Measurements from ENCODE around the gene SMCO3. TPM values are rescaled to one million over a fixed set of nuclear protein-coding genes. Genes with fewer than 3 reads are reported as not detected.
A peak's percentile ranks its signal among the peaks of the same experiment; 100 is the strongest.

The SMCO3 gene
- total and polyA plus RNA-seq, 10 of the 15 experiments (the other 5 are each of a cell fraction or from before 2014, with no cell fraction given) = 0.05 to 0.35 (median 0.10) TPM; not detected in 6

DNA sequence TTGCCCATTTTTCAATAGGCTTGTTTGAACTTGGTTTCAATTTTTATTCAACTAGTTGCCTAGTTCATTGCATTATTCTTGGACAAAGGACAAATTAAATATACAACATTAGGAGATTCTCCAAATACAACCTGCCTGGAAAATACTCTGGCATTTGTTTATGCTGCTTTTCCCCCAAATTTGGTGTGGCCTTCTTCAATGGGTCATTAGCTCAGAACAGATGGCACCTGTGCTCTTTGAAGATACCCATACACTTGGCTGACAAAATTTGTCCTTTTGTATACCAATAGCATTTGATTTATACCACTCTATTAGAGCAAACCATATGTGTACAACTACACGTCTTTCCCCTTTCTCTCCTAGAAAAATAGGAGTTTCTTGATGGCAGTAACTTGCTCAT is 46.4 kb downstream of the SMCO3 start:
- Histone ChIP-seq H3K36me3 (ENCODE audit: control insufficient read depth in 2 of 2, insufficient read depth in 2 of 2, low read length in 1 of 2) (peaks cover 0 to 9% of the 10 kb centered on the region in 2 experiments; a peak in 2 of 4 replicates), H3K79me2 (ENCODE audit: control insufficient read depth, insufficient read depth, low read length) (peaks cover 57% of the 10 kb centered on the region), H3K9ac (ENCODE audit: control insufficient read depth, insufficient read depth, low read length) (no peak overlapping the region), H3K4me1 (ENCODE audit: control insufficient read depth, insufficient read depth, low read length) (no peaks in the 10 kb centered on the region), H3K4me2 (ENCODE audit: control insufficient read depth, insufficient read depth) (peak overlapping the region; percentile 54), H2AFZ (ENCODE audit: control insufficient read depth, low read depth, low read length) (no peak overlapping the region), H4K20me1 (ENCODE audit: control insufficient read depth, insufficient read depth) (no peaks in the 10 kb centered on the region), H3K9me3 (replicated peaks; ENCODE audit: control insufficient read depth, insufficient read depth, low read length) (peaks cover 20% of the 10 kb centered on the region; the same call in 2 of the 3 replicates), H3K27ac (ENCODE audit: control insufficient read depth, insufficient read depth) (no peak overlapping the region), H3K27me3 (replicated peaks in 1 of 2; ENCODE audit: control insufficient read depth in 2 of 2, insufficient read depth in 2 of 2, low read length in 1 of 2) (no peaks in the 10 kb centered on the region), H3K4me3 (peak overlapping the region; percentile 83)
- 80% methylated on average over 1 of the region's 1 CpG for WGBS (ENCODE audit: insufficient coverage, insufficient replicate concordance, low lambda C conversion rate, missing lambda C conversion rate)
- POLR2A ChIA-PET = no interaction called here
- RAD21 ChIA-PET (ENCODE audit: unreplicated experiment) = no interaction called here
- DNase-seq (ENCODE audit: low read depth, low spot score) (no peak), ATAC-seq (no peak), FAIRE-seq (no peak)
- SMC1A ChIA-PET (ENCODE audit: uncharacterized antibody, unreplicated experiment) = no interaction called here
- BruUV-seq (replicated peaks) = no TSS peak
- TF ChIP-seq FOS (IDR thresholded peaks at IDR 0.05; ENCODE audit: borderline replicate concordance, extremely low read depth, insufficient read length) (no peak), STAT3 (IDR thresholded peaks at IDR 0.05; ENCODE audit: low read depth, low read length) (no peak), POLR2A (IDR thresholded peaks at IDR 0.05; ENCODE audit: low read depth, low read length) (no peak), SMC3 (IDR thresholded peaks at IDR 0.05; ENCODE audit: borderline replicate concordance, low read length) (no peak), NBN (IDR thresholded peaks at IDR 0.05) (no peak), POLR2AphosphoS5 (IDR thresholded peaks at IDR 0.05; ENCODE audit: low read length) (peak; percentile 43; the same call in 1 of the 2 replicates)
- TF ChIP-seq, protein P1, sequence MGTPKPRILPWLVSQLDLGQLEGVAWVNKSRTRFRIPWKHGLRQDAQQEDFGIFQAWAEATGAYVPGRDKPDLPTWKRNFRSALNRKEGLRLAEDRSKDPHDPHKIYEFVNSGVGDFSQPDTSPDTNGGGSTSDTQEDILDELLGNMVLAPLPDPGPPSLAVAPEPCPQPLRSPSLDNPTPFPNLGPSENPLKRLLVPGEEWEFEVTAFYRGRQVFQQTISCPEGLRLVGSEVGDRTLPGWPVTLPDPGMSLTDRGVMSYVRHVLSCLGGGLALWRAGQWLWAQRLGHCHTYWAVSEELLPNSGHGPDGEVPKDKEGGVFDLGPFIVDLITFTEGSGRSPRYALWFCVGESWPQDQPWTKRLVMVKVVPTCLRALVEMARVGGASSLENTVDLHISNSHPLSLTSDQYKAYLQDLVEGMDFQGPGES (IDR thresholded peaks at IDR 0.05) = no peak
- intact Hi-C loops (cut with micrococcal nuclease; ENCODE audit: unreplicated experiment) (loop anchor here (5.0 kb wide), 1 partner anchor 145 kb away; no protein-coding TSS in a partner anchor), in situ Hi-C loops (cut with MboI) (loop anchor here (25.0 kb wide), 1 partner anchor 1870 kb away; no protein-coding TSS in a partner anchor)
- CTCF ChIA-PET = no interaction called here
